Gastroesophageal sphincter (tissue), 4 donors: Measurements from ENCODE around the gene CNTN5. TPM values are rescaled to one million over a fixed set of nuclear protein-coding genes. Genes with fewer than 3 reads are reported as not detected.

Experiments used
- ATAC-seq: fragments of 150-250 bp; one replicate; pipeline ENCODE4 v1.9.1; 2016; ENCODE audit warnings: mild to moderate bottlenecking, moderate library complexity
- H3K27ac ChIP-seq, 4 donors: fragments of 200-600 bp; sonication (generic) in 3 of 4; 1 replicate in 3 of 4; 2 replicates in 1 of 4; pipeline ENCODE4 v1.5.1; 2016 to 2019
- H3K27me3 ChIP-seq: fragments of 200-600 bp; sonication (generic); one replicate; pipeline ENCODE4 v1.5.1; 2019
- H3K36me3 ChIP-seq, 2 donors: fragments of 200-600 bp; sonication (generic); one replicate each; pipeline ENCODE4 v1.5.1; 2019; ENCODE audit warnings: control low read depth in 1 of 2
- H3K4me1 ChIP-seq, 3 donors: fragments of 200-600 bp; sonication (generic); 1 replicate in 2 of 3; 2 replicates in 1 of 3; pipeline ENCODE4 v1.5.1; 2016 to 2019; ENCODE audit warnings: control low read depth in 2 of 3
- H3K4me3 ChIP-seq, 2 donors: fragments of 200-600 bp; sonication (generic); one replicate each; pipeline ENCODE4 v1.5.1; 2019; ENCODE audit warnings: mild to moderate bottlenecking in 1 of 2, moderate library complexity in 1 of 2
- H3K9me3 ChIP-seq, 3 donors: fragments of 200-600 bp; sonication (generic); one replicate each; pipeline ENCODE4 v1.5.1; 2017 to 2019; ENCODE audit warnings: control low read depth in 2 of 3
- EP300 ChIP-seq: sonication (generic); formaldehyde crosslinking; IDR thresholded peaks from one replicate; pipeline ENCODE4 v1.6.1; 2017; ENCODE audit warnings: antibody characterized with exemption, mild to moderate bottlenecking
- POLR2A ChIP-seq, 2 donors: fragments of 450-650 bp; IDR thresholded peaks; one replicate each; pipeline ENCODE4 v1.6.1; 2017; ENCODE audit warnings: antibody characterized with exemption in 2 of 2, mild to moderate bottlenecking in 2 of 2, moderate library complexity in 1 of 2
- POLR2AphosphoS5 ChIP-seq: sonication (generic); formaldehyde crosslinking; IDR thresholded peaks from one replicate; pipeline ENCODE4 v1.6.1; 2017; ENCODE audit warnings: antibody characterized with exemption
- WGBS, 2 donors: methylation state at CpG; one replicate each; pipeline ENCODE4 v1.1.5; 2018; ENCODE audit warnings: low coverage in 1 of 2; 5-methylcytosine and 5-hydroxymethylcytosine counted together
- total RNA-seq, 4 donors: library from RNA; depleted of rRNA; stranded (reverse); fragments of >200 nt; gene quantifications; one replicate each; pipeline ENCODE4 v1.1.0, GENCODE V29; 2016
- TF ChIP-seq, protein P1 (sequence below), 4 experiments: fragments of 200-600 bp in 2 of 4; fragments of 450-650 bp in 2 of 4; sonication (generic) in 1 of 4; IDR thresholded peaks; one replicate each; pipeline ENCODE4 v1.5.1; 2017 to 2019; ENCODE audit warnings: antibody characterized with exemption in 4 of 4, mild to moderate bottlenecking in 2 of 4, moderate library complexity in 2 of 4

The CNTN5 gene
- total RNA-seq, 4 donors from 2014 or later, result 0.16 TPM; not detected in 3

DNA sequence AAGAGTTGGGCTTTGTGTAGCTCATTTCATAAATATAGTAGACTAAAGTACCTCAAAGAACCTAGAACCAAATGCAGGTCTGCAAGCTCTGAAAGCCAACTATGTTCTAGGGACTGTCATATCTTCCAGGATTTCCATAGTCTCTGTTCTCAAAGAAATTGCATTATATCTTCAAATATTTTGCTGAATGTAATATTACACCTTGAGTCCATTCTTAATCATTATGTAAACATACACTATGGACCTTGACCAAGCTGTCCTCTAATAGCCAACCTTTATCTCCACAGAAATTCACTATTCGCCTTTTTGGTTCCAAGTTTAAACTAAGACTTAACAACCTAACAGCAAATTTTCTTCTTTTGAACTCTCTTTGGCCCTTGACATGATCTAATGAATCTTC lies 987.7 kb downstream of the CNTN5 start:
- 73 to 100% methylated on average over 1 of the region's 1 CpG for WGBS, 2 donors
- TF ChIP-seq EP300, result no peak
- TF ChIP-seq POLR2A (IDR thresholded peaks at IDR 0.05), result no peak
- no peak for TF ChIP-seq POLR2AphosphoS5
- TF ChIP-seq, protein P1, sequence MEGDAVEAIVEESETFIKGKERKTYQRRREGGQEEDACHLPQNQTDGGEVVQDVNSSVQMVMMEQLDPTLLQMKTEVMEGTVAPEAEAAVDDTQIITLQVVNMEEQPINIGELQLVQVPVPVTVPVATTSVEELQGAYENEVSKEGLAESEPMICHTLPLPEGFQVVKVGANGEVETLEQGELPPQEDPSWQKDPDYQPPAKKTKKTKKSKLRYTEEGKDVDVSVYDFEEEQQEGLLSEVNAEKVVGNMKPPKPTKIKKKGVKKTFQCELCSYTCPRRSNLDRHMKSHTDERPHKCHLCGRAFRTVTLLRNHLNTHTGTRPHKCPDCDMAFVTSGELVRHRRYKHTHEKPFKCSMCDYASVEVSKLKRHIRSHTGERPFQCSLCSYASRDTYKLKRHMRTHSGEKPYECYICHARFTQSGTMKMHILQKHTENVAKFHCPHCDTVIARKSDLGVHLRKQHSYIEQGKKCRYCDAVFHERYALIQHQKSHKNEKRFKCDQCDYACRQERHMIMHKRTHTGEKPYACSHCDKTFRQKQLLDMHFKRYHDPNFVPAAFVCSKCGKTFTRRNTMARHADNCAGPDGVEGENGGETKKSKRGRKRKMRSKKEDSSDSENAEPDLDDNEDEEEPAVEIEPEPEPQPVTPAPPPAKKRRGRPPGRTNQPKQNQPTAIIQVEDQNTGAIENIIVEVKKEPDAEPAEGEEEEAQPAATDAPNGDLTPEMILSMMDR (IDR thresholded peaks at IDR 0.05), result no peak
- Histone ChIP-seq H3K4me1 (no peaks in the 10 kb centered on the region), H3K9me3 (no peaks in the 10 kb centered on the region), H3K36me3 (no peaks in the 10 kb centered on the region), H3K27ac (no peak overlapping the region), H3K4me3 (no peak overlapping the region), H3K27me3 (no peaks in the 10 kb centered on the region)
- ATAC-seq, result no peak

DNA sequence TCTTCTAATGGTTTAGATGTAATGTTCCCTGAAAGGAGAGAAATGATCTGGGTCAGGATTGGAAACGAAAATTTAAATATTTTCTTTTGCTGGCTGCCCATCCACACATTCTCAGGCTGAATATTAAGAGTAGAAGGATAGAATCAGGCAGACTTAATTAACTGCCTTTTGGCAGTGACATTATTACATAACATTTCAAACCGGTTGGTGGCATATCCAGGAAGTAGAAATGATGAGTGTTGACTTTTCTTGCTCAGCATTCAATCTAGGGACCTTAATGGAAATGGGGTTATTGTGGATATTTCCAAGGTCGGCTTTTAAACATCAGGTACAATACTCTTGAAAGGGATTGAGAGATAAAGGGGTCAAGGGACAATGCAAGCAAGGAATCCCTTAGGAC lies 989.0 kb downstream of the CNTN5 start:
- no peak overlapping the region for H3K4me3 ChIP-seq
- TF ChIP-seq, protein P1 (IDR thresholded peaks at IDR 0.05), result no peak
- TF ChIP-seq POLR2A (IDR thresholded peaks at IDR 0.05) (no peak), POLR2AphosphoS5 (no peak), EP300 (no peak)
- H3K36me3 ChIP-seq, result no peaks in the 10 kb centered on the region
- no peaks in the 10 kb centered on the region for H3K4me1 ChIP-seq
- no peak for ATAC-seq
- WGBS, 2 donors, result 35 to 43% methylated on average over 3 of the region's 3 CpGs
- no peaks in the 10 kb centered on the region for H3K27me3 ChIP-seq
- no peaks in the 10 kb centered on the region for H3K9me3 ChIP-seq
- H3K27ac ChIP-seq, result no peak overlapping the region

DNA sequence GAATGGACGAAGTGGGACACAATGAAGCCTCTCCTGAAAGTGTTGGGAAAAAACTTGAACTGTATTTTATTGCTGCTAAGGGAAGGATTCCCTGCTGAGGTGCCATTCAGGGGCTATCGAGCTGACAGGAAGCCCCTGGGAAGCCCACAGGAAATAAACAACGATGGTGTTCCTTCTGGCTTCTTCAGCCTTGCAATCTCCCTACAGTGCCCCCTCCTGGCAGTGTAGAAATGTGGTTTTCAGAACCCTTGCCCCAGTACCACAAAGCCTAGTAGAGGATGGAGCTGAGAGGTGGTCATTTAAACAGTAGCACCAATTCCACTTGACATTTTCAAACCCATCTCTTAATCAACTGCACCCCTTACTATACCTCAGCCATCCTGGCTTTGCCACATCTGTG lies 989.6 kb downstream of the CNTN5 start:
- no peaks in the 10 kb centered on the region for H3K36me3 ChIP-seq
- no peak overlapping the region for H3K4me3 ChIP-seq
- 64% methylated on average over 3 of the region's 3 CpGs; no CpG with 5 or more reads in 1 of the 2 donors for WGBS, 2 donors
- H3K27me3 ChIP-seq, result no peaks in the 10 kb centered on the region
- no peak overlapping the region for H3K27ac ChIP-seq
- TF ChIP-seq, protein P1 (IDR thresholded peaks at IDR 0.05), result no peak
- TF ChIP-seq POLR2AphosphoS5 (no peak), POLR2A (IDR thresholded peaks at IDR 0.05) (no peak), EP300 (no peak)
- no peaks in the 10 kb centered on the region for H3K9me3 ChIP-seq
- ATAC-seq, result no peak
- no peaks in the 10 kb centered on the region for H3K4me1 ChIP-seq

DNA sequence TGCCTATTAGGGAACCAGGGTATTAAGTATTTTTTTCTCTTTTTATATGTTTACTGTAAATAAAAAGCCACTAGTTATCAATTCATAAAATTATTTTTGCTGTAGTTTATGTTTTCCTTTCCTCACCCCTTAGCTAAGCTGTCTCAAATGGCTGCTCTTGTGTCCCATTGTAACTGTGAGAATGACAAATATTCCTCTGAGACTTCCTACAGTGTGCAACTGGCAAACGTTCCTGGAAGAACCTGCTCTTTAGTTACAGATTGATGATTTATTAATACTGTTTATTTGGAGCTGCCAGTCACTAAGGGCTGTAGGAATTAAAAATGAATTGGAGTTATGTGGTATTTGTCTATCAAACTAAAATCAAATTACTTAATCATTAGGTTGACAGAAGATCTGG lies 990.9 kb downstream of the CNTN5 start:
- Histone ChIP-seq H3K9me3 (no peaks in the 10 kb centered on the region), H3K4me3 (no peak overlapping the region), H3K27me3 (no peaks in the 10 kb centered on the region), H3K27ac (no peak overlapping the region), H3K4me1 (no peaks in the 10 kb centered on the region), H3K36me3 (no peaks in the 10 kb centered on the region)
- 0% methylated on average over 1 of the region's 1 CpG for WGBS, 2 donors
- no peak for ATAC-seq
- TF ChIP-seq EP300, result no peak
- TF ChIP-seq POLR2A (IDR thresholded peaks at IDR 0.05), result no peak
- no peak for TF ChIP-seq POLR2AphosphoS5
- TF ChIP-seq, protein P1 (IDR thresholded peaks at IDR 0.05), result no peak

DNA sequence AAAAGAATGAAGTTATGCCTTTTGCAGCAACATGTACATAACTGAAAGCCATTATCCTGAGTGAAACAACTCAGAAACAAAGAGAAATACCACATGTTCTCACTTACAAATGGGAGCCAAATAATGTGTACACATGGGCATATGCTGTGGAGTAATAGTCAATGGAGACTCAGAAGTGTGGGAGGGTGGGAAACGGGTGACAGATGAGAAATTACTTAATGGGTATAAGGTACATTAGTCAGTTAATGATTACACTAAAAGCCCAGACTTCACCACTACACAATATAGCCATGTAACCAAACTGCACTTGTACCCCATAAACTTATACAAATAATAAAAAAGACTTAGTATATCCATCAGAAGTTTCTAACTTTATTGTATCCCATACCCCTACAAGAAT lies 992.3 kb downstream of the CNTN5 start:
- 64 to 100% methylated on average over 1 of the region's 1 CpG for WGBS, 2 donors
- Histone ChIP-seq H3K4me1 (no peaks in the 10 kb centered on the region), H3K27me3 (no peaks in the 10 kb centered on the region), H3K9me3 (no peaks in the 10 kb centered on the region), H3K27ac (no peak overlapping the region), H3K36me3 (no peaks in the 10 kb centered on the region), H3K4me3 (no peak overlapping the region)
- no peak for ATAC-seq
- TF ChIP-seq EP300 (no peak), POLR2A (IDR thresholded peaks at IDR 0.05) (no peak), POLR2AphosphoS5 (no peak)
- TF ChIP-seq, protein P1 (IDR thresholded peaks at IDR 0.05), result no peak
